Measurements from ENCODE around the gene SLC4A3.
"Not testable (repeated sequence)": the region's sequence is repeated elsewhere in the genome, so short reads cannot be mapped to it uniquely, and the experiment has no call there.

The SLC4A3 gene

DNA sequence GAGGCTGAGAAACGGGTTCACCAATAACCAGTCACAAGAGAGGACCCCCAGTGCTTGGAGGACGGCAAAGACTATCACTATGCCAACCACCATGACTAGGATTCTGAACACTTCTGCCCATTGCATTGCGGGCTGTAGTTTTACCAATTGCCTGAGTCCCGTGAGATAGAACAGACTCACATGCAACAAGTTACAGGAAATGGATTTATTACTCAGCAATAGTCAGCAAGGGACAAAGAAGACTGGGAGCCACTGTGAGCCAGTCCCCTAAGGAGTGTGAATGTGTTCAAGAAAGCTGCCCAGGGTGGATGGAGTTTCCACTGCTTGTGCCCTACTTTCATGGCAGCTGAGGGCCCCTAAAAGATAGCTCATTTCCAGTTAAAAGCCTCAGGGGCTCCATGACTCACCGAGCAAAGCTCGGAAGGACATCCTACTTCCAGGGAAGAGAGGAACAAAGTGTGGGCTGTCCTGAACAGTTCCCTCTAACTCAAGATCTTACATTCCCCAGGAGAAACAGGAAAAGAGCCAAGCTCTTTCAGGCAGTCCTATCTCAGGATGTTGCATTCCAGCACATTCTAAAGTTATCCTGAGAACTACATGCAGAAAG lies 54.4 kb downstream of the SLC4A3 start:
- DNase-seq (ENCODE audit: low spot score): peak; percentile 84

DNA sequence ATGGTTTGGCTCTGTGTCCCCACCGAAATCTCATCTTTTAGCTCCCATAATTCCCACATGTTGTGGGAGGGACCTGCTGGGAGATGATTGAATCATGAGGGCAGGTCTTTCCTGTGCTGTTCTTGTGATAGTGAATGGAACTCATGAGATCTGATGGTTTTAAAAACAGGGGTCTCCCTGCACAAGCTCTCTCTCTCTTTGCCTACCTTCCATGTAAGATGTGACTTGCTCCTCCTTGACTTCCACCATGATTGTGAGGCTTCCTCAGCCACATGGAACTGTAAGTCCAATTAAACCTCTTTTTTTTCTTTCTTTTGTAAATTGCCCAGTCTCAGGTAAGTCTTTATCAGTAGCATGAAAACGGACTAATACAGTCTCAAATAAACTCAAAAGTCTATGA lies 56.0 kb downstream of the SLC4A3 start:
- DNase-seq (ENCODE audit: low spot score): not testable (repeated sequence)

DNA sequence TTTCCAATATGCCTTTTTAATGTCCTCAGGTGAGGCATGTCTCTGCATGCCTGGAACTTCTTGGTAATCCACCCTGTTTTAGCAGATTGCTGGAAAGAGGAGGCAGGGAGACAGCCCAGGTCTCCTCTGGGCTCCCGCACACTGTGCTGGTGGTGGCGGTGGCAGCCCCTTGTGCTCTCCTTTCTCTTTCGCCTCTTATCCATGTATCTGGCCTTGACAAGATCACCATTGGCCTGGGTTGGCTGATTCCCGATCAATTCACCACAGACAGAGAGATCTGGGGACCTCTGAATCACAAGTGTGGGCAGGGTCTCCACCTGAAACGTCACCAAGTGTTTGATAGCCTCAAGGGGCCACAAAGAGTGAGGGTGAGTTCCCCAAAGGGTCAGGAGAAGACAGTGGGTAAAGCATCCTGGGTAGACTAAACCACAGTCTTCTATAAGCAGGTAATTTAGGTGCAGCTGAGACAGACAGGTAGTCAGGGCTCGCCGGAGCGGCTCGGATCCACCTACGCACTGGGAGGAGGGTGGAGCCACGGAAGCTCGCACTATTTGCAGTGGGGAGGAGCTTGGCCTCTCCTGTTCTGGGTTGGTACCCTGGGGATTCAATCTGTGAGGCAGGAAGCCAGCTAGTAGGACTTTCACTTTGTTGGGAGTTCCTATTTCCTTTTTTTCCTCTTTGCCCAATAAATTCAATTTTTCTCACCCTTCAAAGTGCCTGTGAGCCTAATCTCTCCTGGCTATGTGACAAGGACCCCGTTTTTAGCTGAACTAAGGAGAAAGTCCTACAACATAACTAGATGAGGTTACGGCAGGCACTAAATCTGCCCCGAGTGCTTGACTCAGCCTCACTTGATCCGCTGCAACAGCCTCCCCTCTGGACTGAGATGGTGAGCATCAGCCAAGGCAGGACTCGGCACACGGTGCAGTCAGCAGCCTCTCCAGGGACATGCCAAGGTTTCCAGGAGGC lies 57.6 kb downstream of the SLC4A3 start:
- DNase-seq (ENCODE audit: low spot score): peak; percentile 74

DNA sequence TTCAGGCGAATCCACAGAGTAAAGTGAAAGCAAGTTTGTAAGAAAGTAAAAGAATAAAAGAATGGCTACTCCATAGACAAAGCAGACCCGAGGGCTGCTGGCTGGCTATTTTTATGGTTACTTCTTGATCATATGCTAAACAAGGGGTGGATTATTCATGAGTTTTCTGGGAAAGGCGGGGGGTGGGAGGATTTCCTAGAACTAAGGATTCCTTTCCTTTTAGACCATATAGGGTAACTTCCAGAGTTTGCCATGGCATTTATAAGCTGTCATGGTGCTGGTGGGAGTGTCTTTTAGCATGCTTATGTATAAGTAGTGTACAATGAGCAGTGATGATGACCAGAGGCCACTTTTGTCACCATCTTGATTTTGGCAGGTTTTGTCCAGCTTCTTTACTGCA lies 59.8 kb downstream of the SLC4A3 start:
- DNase-seq (ENCODE audit: low spot score): no peak

DNA sequence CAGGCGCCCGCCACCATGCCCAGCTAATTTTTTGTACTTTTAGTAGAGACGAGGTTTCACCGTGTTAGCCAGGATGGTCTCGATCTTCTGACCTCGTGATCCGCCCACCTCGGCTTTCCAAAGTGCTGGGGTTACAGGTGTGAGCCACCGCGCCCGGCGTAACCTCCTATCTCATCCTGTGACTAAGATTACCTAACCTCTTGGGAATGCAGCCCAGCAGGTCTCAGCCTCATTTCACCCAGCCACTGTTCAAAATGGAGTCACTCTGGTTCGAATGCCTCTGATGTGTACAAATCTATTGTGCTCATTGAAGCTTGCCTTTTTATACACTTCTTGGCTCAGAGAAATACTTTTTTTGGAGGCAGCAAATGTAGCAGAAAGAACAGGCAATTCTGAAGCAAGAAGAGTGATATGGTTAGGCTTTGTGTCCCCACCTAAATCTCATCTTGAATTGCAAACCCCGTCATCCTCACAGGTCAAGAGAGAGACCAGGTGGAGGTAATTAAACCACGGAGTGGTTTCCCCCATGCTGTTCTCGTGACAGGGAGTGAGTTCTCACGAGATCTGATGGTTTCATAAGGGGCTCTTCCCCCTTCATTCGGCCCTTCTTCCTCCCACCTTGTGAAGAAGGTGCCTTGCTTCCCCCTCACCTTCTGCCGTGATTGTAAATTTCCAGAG lies 60.6 kb downstream of the SLC4A3 start:
- DNase-seq (ENCODE audit: low spot score): no peak

GRCh38 chr2:219688560-219689445 lies 61.4 kb downstream of the SLC4A3 start:
- DNase-seq (ENCODE audit: low spot score): peak; percentile 64

DNA sequence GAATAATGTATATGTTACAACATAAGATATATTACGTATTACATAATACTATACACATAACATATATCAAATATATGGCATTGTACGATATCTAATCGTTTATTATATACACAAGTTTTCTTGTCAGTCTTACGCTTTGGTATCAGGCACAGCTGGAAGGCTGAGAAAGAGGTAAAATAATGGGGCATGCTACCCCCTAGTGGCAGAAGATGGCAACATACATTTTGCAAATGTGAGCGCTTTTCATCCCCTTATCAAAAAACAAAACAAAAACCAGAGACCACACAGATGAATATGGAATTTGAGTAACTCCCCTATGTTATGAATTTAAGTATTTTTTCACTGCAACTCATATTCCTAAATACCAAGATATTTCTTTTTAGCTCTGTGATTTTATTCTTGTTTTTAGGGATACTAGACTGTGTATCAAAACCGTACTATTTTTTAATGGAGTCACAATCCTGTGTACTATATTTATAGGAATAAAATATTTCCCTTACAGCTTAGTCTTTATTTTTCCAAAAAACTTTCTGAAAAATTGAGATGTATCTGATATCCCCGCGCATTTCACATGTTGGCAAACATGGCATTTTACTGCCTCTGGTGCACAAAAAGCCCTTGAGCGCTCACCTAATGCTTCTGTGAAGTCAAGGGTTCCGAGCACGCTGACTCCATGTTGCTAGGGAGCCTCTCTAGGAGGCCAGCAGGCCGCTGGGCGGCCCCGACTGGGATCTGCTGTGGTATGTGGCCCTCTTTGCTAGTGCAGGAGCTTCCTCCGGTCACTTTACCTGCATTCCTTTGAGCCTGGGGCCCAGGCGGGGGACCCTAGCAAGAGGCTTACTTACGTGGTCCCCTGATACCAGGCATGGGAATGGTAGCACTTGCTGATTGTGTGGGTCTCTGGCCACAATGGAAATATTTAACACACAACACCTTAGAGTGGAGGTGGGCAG lies 62.5 kb downstream of the SLC4A3 start:
- DNase-seq (ENCODE audit: low spot score): peak; percentile 73

GRCh38 chr2:219691571-219691970 lies 64.1 kb downstream of the SLC4A3 start:
- no peak for DNase-seq (ENCODE audit: low spot score)
